SK-N-MC (cell line): ENCODE results near the gene COG1.

Experiments
- DNase-seq: peaks from one replicate; pipeline ENCODE4 v3.0.0-alpha.2; 2011; ENCODE audit warnings: low read depth, low spot score
- H3K27ac ChIP-seq: fragments of 200-600 bp; sonication (generic); 2 replicates; pipeline ENCODE4 v1.5.1; 2016; ENCODE audit warnings: mixed run types
- H3K36me3 ChIP-seq: fragments of 200-600 bp; sonication (generic); 2 replicates; pipeline ENCODE4 v1.6.1; 2017; ENCODE audit warnings: antibody characterized with exemption, low read length, mixed read lengths; ENCODE audit not compliant: insufficient read depth
- H3K4me3 ChIP-seq: fragments of 200-600 bp; sonication (generic); 2 replicates; pipeline ENCODE4 v1.5.1; 2016
- H3K9ac ChIP-seq: fragments of 200-600 bp; sonication (generic); 2 replicates; pipeline ENCODE4 v1.8.0; 2017; ENCODE audit warnings: mixed run types, mixed read lengths; ENCODE audit not compliant: insufficient read length
- H3K9me3 ChIP-seq: fragments of 200-600 bp; sonication (generic); 2 replicates; pipeline ENCODE4 v1.6.1; 2017; ENCODE audit warnings: low read depth, mild to moderate bottlenecking, antibody characterized with exemption, low read length, moderate library complexity, mixed read lengths
- EZH2 ChIP-seq: fragments of 200-600 bp; sonication (generic); IDR thresholded peaks from one replicate; pipeline ENCODE4 v1.6.1; 2017; ENCODE audit warnings: antibody characterized with exemption
- FOXP2 ChIP-seq: optimal IDR thresholded peaks from 2 replicates; pipeline ENCODE3; 2011; ENCODE audit warnings: mild to moderate bottlenecking, moderate library complexity; ENCODE audit not compliant: insufficient read depth; ENCODE audit errors: extremely low read length, control extremely low read depth
- POLR2AphosphoS5 ChIP-seq: IDR thresholded peaks from 2 replicates; pipeline ENCODE4 v1.6.1; 2012; ENCODE audit warnings: mild to moderate bottlenecking, low read depth, low read length, borderline replicate concordance

Gene COG1

DNA sequence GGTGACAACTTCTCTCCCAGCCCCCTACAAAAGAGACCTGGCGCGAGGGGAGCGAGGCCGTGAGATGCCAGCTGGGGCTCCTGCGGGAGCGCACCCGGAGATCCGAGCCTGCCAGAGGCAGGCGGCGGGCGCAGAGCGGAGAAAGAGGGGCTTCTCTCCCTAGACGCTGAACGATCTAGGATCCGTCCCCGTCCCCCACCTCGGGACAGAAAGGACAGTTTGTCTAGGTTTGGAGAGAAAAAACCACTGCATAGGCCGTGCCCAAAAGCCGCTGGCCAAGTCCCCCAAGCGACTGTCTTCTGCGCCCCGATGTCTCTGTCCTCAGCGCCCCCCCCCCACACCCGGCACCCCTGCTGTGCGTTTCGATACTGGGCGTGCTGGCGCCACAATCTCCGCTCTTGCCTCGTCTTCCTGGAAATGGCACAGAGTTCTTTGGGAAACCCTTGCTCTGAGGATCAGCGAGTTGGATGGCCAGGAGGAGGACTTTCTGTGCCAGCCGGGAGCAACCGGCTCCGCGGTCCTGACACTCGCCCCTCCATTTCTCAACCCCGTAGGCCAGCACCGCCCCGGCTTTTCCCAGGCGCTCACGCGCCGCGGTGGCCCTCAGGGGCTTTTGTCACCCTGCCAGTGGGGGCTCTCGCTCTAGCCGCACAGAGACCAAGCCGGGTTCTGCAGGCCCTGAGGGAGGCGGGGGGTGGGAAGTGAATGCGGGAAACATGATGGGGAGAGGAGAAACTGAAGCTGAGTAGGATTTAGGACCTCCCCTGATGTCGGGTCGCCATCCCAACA, 27.0 kb upstream of the COG1 start:
- Histone ChIP-seq H3K9ac (no peak overlapping the region), H3K4me3 (peak overlapping the region; percentile 55)

GRCh38 chr17:73166731-73167581, 25.9 kb upstream of the COG1 start:
- Histone ChIP-seq H3K9me3 (no peaks in the 10 kb centered on the region), H3K27ac (no peak overlapping the region), H3K9ac (no peak overlapping the region), H3K4me3 (no peak overlapping the region), H3K36me3 (no peaks in the 10 kb centered on the region)
- no peak for DNase-seq
- TF ChIP-seq POLR2AphosphoS5 (no peak), FOXP2 (no peak), EZH2 (no peak)

More for the DNA sequence above, 27.0 kb upstream of the COG1 start:
- H3K27ac ChIP-seq: no peak overlapping the region
- DNase-seq: no peak
- H3K36me3 ChIP-seq: no peaks in the 10 kb centered on the region
- no peaks in the 10 kb centered on the region for H3K9me3 ChIP-seq
- TF ChIP-seq FOXP2 (no peak), EZH2 (peak; percentile 32), POLR2AphosphoS5 (no peak)

GRCh38 chr17:73168667-73169066, 24.2 kb upstream of the COG1 start:
- Histone ChIP-seq H3K9ac (no peak overlapping the region), H3K27ac (no peak overlapping the region), H3K9me3 (no peaks in the 10 kb centered on the region), H3K36me3 (no peaks in the 10 kb centered on the region), H3K4me3 (no peak overlapping the region)
- TF ChIP-seq EZH2 (no peak), FOXP2 (no peak), POLR2AphosphoS5 (no peak)
- no peak for DNase-seq

DNA sequence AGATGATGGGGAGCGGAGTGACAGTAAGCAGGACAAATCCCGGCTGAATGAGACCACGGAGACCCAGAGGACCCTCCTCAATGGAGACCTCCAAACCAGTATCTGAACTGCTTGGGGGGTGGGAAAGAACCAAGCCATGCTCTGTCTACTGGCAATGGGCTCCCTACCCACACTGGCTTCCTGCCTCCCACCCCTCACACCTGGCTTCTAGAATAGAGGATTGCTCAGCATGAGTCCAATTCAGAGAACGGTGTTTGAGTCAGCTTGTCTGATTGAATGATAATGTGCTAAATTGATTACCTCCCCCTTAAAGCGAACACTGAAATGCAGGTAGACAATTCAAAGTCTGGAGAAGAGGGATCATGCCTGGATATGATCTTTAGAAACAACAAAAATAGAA, 22.5 kb upstream of the COG1 start:
- DNase-seq: no peak
- Histone ChIP-seq H3K9ac (no peak overlapping the region), H3K27ac (no peak overlapping the region), H3K36me3 (no peaks in the 10 kb centered on the region), H3K4me3 (no peak overlapping the region), H3K9me3 (no peaks in the 10 kb centered on the region)
- TF ChIP-seq FOXP2 (no peak), POLR2AphosphoS5 (no peak), EZH2 (no peak)

DNA sequence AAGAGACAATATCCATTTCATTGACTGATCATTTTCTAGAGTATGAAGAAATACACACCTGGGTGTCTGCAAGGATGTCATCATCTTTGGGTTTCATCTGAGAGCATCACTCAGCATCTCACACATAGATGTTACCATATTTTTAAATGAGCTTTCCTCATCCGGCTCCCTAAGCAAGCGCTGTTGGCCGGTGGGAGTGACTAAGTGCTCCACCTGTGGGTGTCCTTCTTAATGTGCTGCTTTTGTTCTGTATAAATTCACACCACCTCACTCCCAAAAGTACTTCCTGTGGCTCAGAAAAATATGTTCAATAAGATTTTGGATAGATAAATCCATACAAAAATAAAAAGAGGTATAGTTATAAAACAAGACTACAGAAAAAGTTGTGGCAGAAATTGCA, 20.6 kb upstream of the COG1 start:
- no peaks in the 10 kb centered on the region for H3K9me3 ChIP-seq
- H3K4me3 ChIP-seq: no peak overlapping the region
- no peak overlapping the region for H3K27ac ChIP-seq
- DNase-seq: no peak
- H3K36me3 ChIP-seq: no peaks in the 10 kb centered on the region
- H3K9ac ChIP-seq: no peak overlapping the region
- TF ChIP-seq POLR2AphosphoS5 (no peak), FOXP2 (no peak), EZH2 (no peak)

DNA sequence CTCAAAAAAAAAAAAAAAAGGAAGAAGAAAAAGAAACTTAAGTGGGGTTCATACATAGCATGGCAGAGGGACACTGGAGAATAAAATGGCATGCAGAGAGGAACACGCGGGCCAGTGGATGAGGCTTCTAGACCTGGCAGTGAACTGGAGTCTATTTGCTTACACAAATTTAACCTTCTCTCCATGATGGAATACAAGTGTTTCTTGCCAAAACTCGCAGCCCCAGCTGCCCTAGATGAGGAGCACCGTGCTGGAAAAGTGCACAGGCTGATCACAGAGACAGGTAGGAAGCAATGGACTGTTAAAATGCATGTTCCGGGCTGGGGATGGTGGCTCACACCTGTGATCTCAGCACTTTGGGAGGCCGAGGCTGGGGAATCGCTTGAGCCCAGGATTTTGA, 18.7 kb upstream of the COG1 start:
- Histone ChIP-seq H3K9ac (no peak overlapping the region), H3K36me3 (no peaks in the 10 kb centered on the region), H3K27ac (no peak overlapping the region), H3K4me3 (no peak overlapping the region), H3K9me3 (no peaks in the 10 kb centered on the region)
- no peak for DNase-seq
- no peak for TF ChIP-seq FOXP2
- no peak for TF ChIP-seq EZH2
- TF ChIP-seq POLR2AphosphoS5: no peak

GRCh38 chr17:73175962-73176565, 16.8 kb upstream of the COG1 start:
- Histone ChIP-seq H3K27ac (no peak overlapping the region), H3K4me3 (no peak overlapping the region), H3K9ac (no peak overlapping the region), H3K36me3 (no peaks in the 10 kb centered on the region), H3K9me3 (no peaks in the 10 kb centered on the region)
- no peak for TF ChIP-seq FOXP2
- no peak for TF ChIP-seq POLR2AphosphoS5
- no peak for TF ChIP-seq EZH2
- no peak for DNase-seq

DNA sequence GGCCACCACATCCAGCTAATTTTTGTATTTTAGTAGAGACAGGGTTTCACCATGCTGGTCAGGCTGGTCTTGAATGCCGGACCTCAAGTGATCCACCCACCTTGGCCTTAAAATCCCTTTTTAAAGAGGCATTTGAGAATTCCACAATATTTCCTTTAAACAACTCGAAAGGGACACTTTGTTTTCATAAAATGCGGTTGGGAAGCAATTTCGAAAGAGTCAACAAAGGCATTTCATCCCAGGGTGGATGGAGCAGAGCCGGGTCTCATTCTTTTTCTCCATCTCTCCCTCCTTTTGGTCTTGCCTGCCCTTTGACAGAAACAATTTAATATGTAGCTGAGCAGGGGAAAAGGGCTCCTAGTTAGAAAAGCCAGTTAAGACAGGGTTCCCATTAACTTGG, 13.5 kb upstream of the COG1 start:
- TF ChIP-seq EZH2: no peak
- TF ChIP-seq FOXP2: no peak
- no peak for TF ChIP-seq POLR2AphosphoS5
- DNase-seq: no peak
- no peak overlapping the region for H3K4me3 ChIP-seq
- no peak overlapping the region for H3K9ac ChIP-seq
- no peaks in the 10 kb centered on the region for H3K36me3 ChIP-seq
- no peak overlapping the region for H3K27ac ChIP-seq
- no peaks in the 10 kb centered on the region for H3K9me3 ChIP-seq
